Nephron progenitor cell (in vitro differentiated cells): ENCODE data around the gene RETNLB.

ENCODE experiments used
- DNase-seq: peaks from one replicate; pipeline ENCODE4 v3.0.0; 2021
- H3K27ac Mint-ChIP-seq: 2 replicates; pipeline ENCODE4 v1.8.0; 2021; ENCODE audit warnings: mild to moderate bottlenecking, moderate library complexity, mixed read lengths
- H3K27me3 Mint-ChIP-seq: 2 replicates; pipeline ENCODE4 v1.8.0; 2021; ENCODE audit warnings: mild to moderate bottlenecking, low read depth, mixed read lengths; ENCODE audit not compliant: poor library complexity
- H3K36me3 Mint-ChIP-seq: 2 replicates; pipeline ENCODE4 v1.8.0; 2021; ENCODE audit warnings: low read depth, mixed read lengths
- H3K4me1 Mint-ChIP-seq: 2 replicates; pipeline ENCODE4 v1.8.0; 2021; ENCODE audit warnings: mixed read lengths
- H3K4me3 Mint-ChIP-seq: 2 replicates; pipeline ENCODE4 v1.8.0; 2021; ENCODE audit warnings: mild to moderate bottlenecking, moderate library complexity, mixed read lengths
- H3K9me3 Mint-ChIP-seq: 2 replicates; pipeline ENCODE4 v1.8.0; 2021; ENCODE audit warnings: mild to moderate bottlenecking, moderate library complexity, mixed read lengths
- TF ChIP-seq, protein P1 (sequence below): fragments of 200-600 bp; sonication (generic); IDR thresholded peaks from 2 replicates; pipeline ENCODE4 v1.5.0; 2021; ENCODE audit warnings: antibody characterized with exemption

Gene RETNLB

GRCh38 chr3:108779496-108779895, 22.3 kb upstream of the RETNLB start:
- DNase-seq, result no peak
- Mint-ChIP-seq H3K27me3 (no peaks in the 10 kb centered on the region), H3K4me3 (no peak overlapping the region), H3K9me3 (no peaks in the 10 kb centered on the region), H3K4me1 (no peaks in the 10 kb centered on the region), H3K27ac (no peak overlapping the region), H3K36me3 (no peaks in the 10 kb centered on the region)
- TF ChIP-seq, protein P1, sequence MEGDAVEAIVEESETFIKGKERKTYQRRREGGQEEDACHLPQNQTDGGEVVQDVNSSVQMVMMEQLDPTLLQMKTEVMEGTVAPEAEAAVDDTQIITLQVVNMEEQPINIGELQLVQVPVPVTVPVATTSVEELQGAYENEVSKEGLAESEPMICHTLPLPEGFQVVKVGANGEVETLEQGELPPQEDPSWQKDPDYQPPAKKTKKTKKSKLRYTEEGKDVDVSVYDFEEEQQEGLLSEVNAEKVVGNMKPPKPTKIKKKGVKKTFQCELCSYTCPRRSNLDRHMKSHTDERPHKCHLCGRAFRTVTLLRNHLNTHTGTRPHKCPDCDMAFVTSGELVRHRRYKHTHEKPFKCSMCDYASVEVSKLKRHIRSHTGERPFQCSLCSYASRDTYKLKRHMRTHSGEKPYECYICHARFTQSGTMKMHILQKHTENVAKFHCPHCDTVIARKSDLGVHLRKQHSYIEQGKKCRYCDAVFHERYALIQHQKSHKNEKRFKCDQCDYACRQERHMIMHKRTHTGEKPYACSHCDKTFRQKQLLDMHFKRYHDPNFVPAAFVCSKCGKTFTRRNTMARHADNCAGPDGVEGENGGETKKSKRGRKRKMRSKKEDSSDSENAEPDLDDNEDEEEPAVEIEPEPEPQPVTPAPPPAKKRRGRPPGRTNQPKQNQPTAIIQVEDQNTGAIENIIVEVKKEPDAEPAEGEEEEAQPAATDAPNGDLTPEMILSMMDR, result no peak

- H3K27me3 Mint-ChIP-seq, result no peaks in the 10 kb centered on the region
- no peaks in the 10 kb centered on the region for H3K36me3 Mint-ChIP-seq
- DNase-seq, result no peak
- no peaks in the 10 kb centered on the region for H3K9me3 Mint-ChIP-seq
- no peaks in the 10 kb centered on the region for H3K4me1 Mint-ChIP-seq
- H3K4me3 Mint-ChIP-seq, result no peak overlapping the region
- no peak overlapping the region for H3K27ac Mint-ChIP-seq
- TF ChIP-seq, protein P1, result no peak
Measured at GRCh38 chr3:108775649-108776048, 18.4 kb upstream of the RETNLB start.

DNA sequence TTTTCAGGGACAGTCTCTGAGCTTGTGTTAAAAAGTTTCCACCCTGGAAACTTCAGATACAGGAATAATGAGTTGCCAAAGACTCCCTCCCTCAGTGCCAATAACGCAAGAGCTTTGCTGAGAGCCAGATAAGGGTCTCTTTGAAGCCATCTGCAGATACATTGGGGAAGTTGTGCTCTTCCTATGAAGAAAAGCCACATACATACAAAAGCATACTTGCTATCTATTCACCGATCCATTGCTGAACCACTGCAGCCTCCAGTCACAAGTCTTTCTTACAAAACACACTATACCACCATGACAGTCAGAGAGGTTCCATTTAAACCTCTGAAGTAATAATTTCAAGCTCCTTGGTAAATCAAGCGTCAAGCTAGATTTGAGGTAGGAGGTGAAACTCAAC, 10.0 kb upstream of the RETNLB start:
- H3K27me3 Mint-ChIP-seq, result peaks cover 4% of the 10 kb centered on the region

DNA sequence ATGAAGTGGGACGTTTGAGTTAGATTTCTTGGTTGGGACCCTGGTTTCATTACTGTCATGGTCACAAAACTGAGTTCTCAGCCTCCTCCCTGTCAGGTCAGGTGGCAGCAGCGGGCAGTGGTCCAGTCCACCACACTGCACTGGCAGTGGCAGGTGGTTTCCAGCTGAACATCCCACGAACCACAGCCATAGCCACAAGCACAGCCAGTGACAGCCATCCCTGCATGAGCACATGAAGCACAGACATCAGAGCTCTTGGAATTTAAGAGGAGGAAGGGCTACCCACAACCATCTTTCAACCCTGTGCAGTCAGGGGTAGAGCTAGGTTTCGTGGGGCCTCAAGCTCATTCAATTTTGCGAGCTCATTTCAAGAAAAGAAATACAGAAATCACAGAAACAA, 1.5 kb downstream of the RETNLB start:
- Mint-ChIP-seq H3K27me3 (peaks cover 9% of the 10 kb centered on the region), H3K4me1 (no peaks in the 10 kb centered on the region), H3K9me3 (peaks cover 3% of the 10 kb centered on the region), H3K4me3 (no peak overlapping the region), H3K36me3 (no peaks in the 10 kb centered on the region), H3K27ac (no peak overlapping the region)
- TF ChIP-seq, protein P1, result no peak
- DNase-seq, result no peak

More for the DNA sequence above, 10.0 kb upstream of the RETNLB start:
- Mint-ChIP-seq H3K4me3 (no peak overlapping the region), H3K4me1 (no peaks in the 10 kb centered on the region), H3K9me3 (no peaks in the 10 kb centered on the region), H3K27ac (no peak overlapping the region), H3K36me3 (no peaks in the 10 kb centered on the region)
- DNase-seq, result no peak
- TF ChIP-seq, protein P1, result no peak

- TF ChIP-seq, protein P1, result no peak
- no peak for DNase-seq
- Mint-ChIP-seq H3K9me3 (peaks cover 15% of the 10 kb centered on the region), H3K4me3 (no peak overlapping the region), H3K27ac (no peak overlapping the region), H3K27me3 (peaks cover 6% of the 10 kb centered on the region), H3K4me1 (no peaks in the 10 kb centered on the region), H3K36me3 (peaks cover 4% of the 10 kb centered on the region)
Measured at GRCh38 chr3:108744762-108745161, 12.4 kb downstream of the RETNLB start.

DNA sequence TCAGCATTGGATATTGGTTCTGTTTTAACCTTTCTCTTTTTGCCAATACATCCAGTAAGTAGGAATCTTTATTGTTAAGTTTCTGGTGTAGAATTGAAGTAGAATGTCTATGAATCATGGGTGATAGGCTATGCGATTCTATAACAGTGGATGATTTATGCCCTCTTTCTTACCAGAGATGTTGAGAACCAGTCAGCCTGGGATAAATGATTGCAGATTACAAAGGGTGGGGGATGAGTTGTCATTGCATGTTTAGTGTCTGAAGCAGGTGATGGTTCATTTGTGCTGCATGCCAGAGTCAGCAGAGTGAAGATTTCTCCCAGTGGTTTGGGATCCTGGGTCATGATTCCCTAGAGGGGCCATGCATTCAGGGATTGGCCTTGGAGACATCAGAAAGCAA, 14.3 kb downstream of the RETNLB start:
- Mint-ChIP-seq H3K36me3 (no peaks in the 10 kb centered on the region), H3K27me3 (peaks cover 6% of the 10 kb centered on the region)
- TF ChIP-seq, protein P1, result no peak

More for the DNA sequence above, 14.3 kb downstream of the RETNLB start:
- no peaks in the 10 kb centered on the region for H3K4me1 Mint-ChIP-seq
- peaks cover 7% of the 10 kb centered on the region for H3K9me3 Mint-ChIP-seq
- DNase-seq, result no peak
- H3K4me3 Mint-ChIP-seq, result no peak overlapping the region
- H3K27ac Mint-ChIP-seq, result no peak overlapping the region
